CD4-positive, alpha-beta T cell treated with Interleukin-15 for 1 hour (primary cell): ENCODE measurements around the gene R3HDM4.
"Not testable (repeated sequence)": the region's sequence is repeated elsewhere in the genome, so short reads cannot be mapped to it uniquely, and the experiment has no call there.

Experiments
- DNase-seq: peaks from one replicate; pipeline ENCODE4 v3.0.0-alpha.2; 2020

The R3HDM4 gene

DNA sequence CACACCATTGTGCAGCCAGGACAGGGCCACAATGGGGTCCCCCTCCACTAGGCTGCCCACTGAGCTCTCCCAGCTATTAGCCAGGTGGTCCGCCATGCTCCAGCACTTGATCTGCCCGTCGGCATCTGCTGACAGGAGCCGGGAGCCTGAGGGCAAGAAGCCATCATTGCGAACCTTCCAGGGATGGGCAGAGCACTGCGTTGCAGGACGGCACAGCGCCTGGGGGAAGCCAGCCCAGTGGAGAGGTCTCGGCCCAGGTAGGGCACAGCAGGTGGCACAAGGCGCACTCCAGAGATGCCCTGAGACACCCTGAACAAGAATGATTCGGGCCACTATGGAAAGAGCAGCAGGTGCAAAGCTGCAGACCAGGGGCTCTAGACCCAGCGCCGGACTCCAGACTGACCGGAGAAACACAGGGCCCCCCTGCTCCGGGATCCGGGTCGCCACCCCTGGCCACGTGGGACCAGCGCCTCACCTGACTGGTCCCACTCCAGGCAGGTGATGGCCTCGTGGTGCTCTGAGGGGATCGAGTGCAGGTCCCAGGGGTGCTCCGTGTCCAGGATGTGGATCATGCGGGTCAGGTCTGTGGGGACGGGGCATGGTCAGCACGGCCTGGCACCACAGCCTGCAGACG, 23.2 kb downstream of the R3HDM4 start:
- DNase-seq: no peak

DNA sequence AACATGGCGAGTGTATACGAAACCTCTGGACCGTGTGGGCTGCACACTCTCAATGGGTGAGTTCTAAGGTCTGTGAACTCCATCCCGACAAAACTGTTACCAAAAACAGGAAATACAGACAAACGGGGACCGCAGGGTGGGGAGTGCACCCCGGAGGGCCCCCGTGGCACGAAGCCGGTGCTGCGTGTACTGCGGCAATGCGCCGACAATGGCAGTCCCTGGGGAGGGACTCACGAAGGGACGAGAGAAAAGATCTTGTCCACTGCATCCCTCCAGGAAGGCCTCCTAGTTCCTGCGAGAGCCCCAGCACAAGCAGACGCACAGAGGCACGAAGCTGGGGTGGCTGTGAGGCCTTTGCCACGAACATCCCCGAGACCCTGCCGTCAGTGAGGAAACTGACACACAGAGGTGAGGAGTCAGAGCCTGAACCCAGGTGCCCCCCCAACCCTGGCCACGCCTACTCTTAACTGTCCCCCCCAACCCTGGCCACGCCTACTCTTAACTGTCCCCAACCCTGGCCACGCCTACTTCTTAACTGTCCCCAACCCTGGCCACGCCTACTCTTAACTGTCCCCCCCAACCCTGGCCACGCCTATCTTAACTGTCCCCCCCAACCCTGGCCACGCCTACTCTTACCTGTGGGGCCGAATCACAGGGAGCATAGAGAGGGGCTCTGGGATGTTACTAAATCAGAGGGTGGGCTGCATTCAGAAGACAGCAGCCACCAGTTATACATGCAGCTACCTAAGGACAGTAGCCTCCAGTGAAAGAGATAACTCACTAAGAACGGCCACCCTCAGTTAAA, 24.2 kb downstream of the R3HDM4 start:
- peak; percentile 71 for DNase-seq

DNA sequence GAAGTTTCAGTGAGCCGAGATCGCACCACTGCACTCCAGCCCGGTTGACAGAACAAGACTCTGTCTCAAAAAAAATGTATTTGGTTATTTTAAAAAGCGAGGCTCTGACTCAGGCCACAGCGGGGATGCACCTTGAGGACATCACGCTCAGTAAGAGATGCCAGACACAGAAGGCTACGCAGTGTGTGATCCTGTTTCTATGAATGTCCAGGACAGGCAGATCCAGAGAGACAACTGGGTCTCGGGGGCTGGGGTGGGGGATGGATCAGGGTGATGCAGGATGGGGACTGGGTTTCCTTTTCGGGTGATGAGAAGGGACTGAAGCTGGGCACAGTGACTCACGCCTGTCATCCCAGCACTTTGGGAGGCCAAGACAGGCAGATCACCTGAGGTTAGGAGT, 25.4 kb downstream of the R3HDM4 start:
- DNase-seq: no peak

DNA sequence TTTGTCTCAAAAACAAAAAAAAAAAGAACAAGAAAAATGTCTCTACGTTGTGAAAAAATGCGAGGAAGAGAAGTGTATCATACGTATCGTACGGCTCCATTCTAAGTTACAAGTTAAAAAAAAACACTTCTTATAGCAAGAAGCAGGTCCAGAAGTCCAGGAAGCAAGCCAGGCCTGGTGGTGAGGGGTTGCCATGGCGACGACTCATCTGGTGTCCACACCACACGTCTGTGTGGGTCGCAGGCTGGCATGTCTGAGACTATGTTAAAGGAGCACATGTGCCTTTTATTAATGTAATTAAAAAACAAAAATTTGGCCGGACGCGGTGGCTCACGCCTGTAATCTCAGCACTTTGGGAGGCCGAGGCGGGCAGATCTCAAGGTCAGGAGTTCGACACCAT, 25.9 kb downstream of the R3HDM4 start:
- DNase-seq: no peak

DNA sequence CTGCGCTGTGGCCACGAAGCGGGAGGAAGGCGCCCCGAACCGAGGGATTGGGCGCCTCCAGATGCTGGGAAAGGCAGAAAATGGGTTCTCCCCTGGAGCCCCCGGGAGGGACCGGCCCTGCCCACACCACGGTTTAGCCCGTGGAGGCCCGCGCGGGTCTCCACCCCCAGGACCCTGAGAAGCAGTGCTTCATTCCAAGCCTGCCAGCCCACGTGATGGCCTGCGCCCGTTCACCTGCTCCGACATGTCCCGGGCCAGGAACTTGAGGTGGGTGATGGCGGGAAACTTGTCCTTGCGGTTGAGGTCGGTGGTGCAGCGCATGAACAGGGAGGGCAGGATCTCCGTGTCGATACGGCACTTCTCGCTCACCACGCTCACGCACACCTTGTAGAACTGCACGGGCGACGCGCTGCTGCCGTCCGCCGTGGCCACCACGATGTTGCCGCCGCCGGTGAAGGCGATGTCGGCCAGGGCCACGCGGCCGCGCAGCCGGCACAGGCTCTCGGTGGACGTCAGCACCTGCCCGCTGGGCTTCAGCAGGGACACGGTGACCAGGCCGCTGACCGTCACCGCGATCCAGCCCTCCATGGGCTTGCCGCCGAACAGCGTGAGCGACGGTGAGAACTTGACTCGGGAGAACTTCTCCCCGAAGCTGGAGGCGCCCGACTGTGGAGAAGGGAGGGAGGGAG, 27.3 kb downstream of the R3HDM4 start:
- no peak for DNase-seq

DNA sequence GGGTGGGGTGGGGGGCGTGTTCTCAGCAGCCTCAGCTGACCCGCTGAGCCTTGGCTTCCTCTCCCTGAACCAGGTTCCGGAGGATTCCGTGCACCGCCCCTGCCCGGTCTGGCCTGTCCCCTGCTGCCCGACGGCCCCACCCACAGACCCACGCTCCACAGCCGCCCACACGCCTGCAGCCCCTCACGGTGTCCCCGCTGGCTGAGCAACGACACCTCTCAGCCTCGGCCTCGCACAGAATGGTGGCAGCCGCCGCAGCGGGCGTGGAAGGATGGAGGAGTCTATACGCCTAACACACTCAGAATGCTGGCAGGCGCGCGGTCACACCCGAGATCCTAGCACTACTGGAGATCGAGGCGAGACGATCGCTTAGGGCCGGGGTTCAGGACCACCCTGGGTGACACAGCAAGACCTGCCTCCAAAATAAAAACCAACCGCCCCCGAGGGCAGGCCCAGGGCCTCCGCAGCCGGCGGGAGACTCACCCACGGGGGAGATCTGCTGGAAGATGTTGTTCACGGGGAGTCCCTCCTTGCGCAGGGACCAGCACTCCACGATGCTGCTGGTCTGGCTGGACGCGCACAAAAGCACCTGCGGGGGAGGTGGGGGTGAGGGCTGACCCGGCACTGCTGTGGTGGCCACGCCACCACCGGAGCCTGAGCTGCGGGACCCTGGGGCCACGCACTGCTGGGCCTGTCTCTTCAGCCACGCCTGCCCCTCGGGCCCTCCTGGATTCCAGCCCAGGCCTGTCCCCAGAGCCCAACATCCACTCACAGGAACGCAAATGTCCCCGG, 28.4 kb downstream of the R3HDM4 start:
- no peak for DNase-seq

DNA sequence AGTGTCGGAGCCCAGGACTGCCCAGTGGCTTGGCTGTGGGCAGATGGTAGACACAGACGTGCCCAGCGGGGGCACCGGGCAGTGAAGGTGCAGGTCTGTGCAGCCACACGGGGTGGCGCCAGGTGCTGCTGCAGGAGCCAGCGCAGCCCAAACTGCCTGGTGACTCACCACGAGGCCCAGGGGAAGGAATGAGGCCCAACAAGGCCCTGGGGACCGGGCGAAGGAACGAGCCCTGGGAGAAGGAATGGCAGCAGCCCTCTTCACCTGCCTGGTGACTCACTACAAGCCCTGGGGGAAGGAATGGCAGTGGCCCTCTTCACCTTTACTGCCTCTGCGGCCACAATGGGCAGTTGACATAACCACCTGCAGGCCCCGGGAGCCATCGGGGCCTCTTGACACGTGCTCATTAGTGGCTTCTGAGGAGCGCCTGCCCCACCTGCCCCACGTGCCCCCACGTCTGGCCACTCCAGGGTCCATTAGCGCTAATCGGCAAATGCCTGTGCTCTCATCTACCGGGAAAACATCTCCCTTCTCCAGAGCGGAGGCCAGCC, 29.3 kb downstream of the R3HDM4 start:
- DNase-seq: no peak

DNA sequence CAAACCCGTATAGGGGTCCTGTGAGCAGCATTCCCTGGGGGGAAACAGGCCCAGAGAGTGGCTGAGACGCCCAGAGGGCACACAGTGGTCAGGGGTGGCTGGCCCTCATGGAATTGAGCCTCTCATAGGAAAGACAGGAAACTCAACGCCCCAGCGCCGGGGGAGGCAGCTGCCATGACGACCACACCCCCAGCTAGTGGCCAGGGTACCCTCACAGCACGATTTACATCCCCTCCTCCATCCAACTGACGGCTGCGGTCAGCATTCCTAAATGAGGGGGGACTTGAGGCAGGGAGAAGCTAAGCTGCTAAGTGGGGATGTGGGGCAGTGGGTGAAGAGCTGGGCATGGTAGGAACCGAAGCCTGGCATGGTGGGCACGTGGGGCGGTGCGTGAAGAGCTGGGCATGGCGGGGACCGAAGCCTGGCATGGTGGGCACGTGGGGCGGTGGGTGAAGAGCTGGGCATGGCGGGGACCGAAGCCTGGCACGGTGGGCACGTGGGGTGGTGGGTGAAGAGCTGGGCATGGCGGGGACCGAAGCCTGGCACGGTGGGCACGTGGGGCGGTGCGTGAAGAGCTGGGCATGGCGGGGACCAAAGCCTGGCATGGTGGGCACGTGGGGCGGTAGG, 30.0 kb downstream of the R3HDM4 start:
- DNase-seq: no peak

DNA sequence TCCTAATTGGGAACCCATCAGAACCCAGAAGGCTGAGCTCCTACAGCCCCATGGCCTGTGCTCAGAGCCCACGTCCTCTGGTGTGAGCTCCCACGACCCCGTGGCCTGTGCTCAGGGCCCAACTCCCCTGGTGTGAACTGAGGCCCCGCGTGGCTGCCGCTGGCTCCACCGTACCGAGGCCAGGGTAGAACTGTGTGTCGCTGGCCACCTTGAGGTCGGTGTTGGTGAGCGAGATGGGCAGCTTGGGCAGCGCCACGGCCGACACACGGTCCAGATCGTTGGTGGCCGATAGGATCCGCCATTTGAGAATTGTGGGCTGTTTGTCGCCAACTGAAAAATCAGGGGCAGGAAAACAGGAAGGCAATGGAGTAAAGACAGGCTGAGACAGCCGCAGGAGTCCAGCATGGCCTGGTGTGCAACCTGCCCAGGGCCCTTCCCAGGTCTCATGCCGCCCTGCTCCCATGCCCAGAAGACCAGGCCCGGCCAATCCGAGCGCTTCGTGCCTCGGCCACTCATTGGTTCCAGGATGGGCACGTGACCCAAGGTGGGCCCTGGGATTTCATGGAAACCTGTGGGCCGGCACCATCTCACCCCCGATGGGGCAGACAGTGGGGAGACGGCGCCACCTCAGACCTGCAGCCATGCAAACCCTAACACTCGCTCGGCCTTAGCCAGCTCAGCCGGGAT, 31.5 kb downstream of the R3HDM4 start:
- no peak for DNase-seq

DNA sequence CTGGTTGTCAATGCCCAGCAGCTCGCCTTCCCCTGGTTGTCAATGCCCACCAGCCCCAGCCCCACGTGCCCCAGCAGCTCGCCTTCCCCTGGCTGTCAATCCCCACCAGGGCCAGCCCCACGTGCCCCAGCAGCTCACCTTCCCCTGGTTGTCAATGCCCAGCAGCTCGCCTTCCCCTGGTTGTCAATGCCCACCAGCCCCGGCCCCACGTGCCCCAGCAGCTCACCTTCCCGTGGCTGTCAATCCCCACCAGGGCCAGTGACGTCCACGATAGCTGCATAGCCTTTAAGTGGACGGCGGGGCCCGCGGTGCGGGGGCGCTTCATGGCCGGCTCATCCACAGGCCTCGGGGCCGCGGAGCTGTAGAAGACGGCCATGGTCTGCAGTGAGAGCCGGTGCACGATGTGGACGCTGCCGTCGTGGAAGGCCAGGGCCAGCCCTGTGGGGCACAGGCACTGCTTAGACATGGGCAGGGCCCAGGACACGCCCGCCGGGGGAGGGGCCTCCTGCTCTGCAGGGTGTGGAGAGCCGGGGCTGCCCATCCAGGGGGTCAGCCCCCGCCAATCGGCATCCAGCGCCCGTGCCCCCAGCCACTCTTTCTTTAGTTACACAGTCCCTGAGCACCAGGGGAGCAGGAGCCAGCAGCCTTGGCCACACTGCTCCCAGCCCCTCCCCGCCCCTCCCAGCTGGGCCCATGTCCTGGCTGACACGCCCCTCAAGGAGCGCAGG, 33.1 kb downstream of the R3HDM4 start:
- DNase-seq: no peak

DNA sequence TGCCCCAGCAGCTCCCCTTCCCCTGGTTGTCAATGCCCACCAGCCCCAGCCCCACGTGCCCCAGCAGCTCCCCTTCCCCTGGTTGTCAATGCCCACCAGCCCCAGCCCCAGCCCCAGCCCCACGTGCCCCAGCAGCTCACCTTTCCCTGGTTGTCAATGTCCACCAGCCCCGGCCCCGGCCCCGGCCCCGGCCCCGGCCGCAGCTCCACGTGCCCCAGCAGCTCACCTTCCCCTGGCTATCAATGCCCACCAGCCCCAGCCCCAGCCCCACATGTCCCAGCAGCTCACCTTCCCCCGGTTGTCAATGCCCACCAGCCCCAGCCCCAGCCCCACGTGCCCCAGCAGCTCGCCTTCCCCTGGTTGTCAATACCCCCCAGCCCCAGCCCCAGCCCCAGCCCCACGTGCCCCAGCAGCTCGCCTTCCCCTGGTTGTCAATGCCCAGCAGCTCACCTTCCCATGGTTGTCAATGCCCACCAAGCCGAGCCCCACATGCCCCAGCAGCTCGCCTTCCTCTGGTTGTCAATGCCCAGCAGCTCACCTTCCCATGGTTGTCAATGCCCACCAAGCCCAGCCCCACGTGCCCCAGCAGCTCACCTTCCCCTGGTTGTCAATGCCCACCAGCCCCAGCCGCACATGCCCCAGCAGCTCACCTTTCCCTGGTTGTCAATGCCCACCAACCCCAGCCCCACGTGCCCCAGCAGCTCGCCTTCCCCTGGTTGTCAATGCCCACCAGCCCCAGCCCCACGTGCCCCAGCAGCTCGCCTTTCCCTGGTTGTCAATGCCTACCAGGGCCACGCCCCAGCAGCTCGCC, 34.1 kb downstream of the R3HDM4 start:
- DNase-seq: not testable (repeated sequence)

DNA sequence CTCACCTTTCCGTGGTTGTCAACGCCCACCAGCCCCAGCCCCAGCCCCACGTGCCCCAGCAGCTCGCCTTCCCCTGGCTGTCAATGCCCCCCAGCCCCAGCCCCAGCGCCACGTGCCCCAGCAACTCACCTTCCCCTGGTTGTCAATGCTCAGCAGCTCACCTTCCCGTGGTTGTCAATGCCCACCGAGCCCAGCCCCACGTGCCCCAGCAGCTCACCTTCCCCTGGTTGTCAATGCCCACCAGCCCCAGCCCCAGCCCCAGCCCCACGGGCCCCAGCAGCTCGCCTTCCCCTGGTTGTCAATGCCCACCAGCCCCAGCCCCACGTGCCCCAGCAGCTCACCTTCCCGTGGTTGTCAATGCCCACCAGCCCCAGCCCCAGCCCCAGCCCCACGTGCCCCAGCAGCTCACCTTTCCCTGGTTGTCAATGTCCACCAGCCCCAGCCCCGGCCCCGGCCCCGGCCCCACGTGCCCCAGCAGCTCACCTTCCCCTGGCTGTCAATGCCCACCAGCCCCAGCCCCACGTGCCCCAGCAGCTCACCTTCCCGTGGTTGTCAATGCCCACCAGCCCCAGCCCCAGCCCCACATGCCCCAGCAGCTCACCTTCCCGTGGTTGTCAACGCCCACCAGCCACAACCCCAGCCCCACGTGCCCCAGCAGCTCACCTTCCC, 34.9 kb downstream of the R3HDM4 start:
- DNase-seq: not testable (repeated sequence)

DNA sequence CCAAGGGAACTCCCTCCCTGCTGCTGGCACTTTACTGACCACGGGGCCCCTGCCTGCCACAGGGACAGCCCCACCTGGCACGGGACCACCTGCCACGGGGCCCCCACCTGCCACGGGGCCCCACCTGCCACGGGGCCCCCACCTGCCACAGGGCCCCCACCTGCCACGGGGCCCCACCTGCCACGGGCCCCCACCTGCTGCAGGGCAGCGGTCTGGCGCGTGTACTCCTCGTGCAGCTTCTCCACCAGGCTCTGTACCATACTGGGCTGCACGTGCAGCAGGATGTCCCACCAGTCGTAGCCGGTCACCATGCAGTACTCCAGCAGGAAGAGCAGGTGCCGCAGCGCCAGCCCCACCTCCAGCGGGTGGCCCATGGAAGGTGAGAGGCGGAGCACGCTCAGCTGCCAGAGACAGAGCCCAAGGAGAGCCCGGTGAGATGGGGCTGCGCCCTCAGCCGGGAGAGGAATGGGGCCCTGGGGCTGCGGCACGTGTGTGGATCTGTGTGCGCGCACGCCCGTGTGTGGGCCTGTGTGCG, 36.2 kb downstream of the R3HDM4 start:
- no peak for DNase-seq

DNA sequence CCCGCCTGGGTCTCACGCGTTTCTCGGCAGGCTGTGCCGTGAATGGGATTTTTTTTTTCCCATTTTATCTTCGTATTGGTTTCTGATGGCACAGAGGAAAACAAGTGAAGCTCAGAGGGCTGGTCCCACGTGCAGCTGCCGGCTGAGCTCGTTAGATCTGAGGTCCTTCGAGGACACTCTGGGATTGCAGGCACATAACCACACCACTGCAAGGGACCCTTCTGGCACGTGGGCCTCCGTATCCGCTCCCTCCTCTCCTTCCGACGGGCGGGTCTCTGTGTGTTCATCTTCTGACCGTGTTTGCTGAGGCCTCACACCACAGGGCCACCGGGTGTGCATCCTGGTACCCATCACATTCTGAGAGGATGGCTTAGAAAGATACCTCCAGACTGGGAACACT, 36.9 kb downstream of the R3HDM4 start:
- no peak for DNase-seq

DNA sequence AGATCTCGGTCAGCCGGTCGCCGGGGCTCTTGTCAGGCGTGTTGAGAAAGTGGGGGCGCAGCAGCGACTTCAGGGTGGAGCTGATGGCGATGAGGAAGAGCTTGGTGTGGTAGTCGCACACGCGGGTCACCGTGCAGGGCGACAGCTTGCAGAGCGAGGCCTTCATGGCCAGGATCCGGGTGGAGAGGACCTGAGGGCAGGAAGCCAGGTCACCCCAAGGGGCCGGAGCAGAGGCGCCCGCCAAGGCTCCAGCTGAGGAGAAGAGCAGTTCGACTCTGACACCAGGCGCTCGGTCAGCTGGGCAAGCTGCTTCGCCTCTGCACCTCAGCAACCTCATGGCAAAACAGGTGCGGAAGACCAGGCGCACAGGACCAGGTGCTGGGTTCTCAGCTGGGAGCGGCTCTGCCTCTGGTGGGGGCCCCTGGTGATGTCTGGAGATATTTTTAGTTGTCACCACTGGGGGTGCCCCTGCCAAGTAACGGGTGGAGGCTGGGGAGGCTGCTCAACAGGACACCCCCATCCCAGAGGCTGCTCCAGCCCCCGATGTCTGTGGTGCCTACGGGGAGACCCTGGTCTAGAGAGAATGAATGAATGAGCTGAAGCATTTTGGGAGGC, 37.6 kb downstream of the R3HDM4 start:
- no peak for DNase-seq

DNA sequence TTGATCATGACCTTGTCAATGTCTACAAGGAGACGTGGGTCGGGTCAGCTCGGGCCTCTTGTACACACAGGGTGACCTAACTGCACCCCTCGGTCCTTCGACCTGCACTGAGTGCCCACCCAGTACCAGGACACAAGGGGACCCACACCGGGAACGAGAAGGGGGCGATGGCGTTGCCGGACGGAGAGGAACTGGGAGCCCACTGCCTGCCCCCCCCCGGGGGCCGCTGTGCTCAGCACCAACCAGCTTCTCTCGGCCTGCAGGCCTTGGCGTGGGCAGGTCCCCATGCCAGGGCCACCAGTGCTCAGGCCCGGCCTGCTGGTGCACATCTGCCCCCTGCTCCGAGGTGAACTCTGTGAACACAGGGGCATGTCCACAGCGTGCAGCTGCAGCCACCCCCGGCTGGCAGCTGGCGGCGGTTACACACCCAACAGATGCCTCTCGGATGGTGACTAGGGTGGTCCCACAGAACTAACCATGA, 39.4 kb downstream of the R3HDM4 start:
- no peak for DNase-seq

DNA sequence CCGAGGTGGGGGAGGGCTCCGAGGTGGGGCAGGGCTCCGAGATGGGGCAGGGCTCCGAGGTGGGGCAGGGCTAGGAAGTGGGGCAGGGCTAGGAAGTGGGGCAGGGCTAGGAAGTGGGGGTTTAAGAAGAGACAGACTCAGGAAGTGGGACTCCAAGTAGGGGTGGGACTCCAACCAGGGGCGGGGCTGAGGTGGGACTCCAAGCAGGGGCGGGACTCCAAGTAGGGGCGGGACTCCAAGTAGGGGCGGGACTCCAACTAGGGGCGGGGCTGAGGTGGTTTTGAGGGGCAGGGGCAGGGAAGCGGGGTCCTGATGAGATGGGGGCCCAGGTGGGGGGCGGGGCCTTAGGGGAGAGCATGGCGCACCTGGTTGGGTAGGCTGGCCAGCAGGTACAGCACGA, 39.9 kb downstream of the R3HDM4 start:
- peak; percentile 91 for DNase-seq

DNA sequence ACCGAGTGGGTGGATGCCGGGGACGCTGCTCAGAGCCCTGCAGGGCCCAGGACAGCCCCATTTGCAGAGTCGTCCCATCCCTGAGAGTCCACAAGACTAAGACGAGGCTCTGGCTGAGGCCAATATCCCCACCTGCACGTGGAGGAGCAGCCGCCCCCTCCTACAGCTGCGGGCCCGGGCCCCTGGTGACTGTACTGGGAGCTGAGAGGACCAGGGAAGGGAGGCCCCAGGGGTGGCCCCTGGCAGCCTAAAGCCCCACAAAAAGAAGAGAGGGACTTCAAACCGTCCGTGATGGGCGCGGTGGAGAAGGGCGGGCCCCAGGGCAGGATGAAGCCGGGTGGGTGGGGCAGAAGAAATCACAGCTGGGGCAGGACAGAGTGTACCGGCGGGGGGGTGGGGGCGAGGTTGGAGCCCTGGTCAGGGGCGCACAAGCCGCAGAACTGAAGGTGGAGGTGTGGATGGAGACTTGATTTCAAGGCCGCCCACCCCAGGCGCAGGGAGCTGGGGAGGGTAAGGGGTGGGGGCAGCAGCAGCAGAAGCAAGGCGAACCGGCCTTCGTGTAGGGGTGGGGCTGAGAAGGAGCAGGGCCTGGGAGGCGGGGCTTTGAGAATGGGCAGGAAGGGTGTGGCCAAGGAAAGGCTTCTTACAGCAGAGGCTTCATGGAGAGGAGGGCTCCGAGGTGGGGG, 40.6 kb downstream of the R3HDM4 start:
- DNase-seq: peak; percentile 91
